Measurements from ENCODE around the gene CILP. TPM values are rescaled to one million over a fixed set of nuclear protein-coding genes. Genes with fewer than 3 reads are reported as not detected.

CILP gene
- total and polyA plus RNA-seq, 2 of the 13 experiments (the other 11 are each of a cell fraction or from before 2014, with no cell fraction given), result 0.03 TPM; not detected in 1

GRCh38 chr15:65254356-65254755 is 43.1 kb upstream of the CILP start:
- TF ChIP-seq GATA4 (IDR thresholded peaks at IDR 0.05; ENCODE audit: borderline replicate concordance, low read depth) (no peak), ZNF256 (CRISPR knock-in tag; conservative IDR thresholded peaks at IDR 0.05) (no peak), ZNF101 (CRISPR knock-in tag; IDR thresholded peaks at IDR 0.05; ENCODE audit: borderline replicate concordance, low read depth) (no peak), GLI4 (CRISPR knock-in tag; IDR thresholded peaks at IDR 0.05; ENCODE audit: borderline replicate concordance) (no peak), BRF2 (CRISPR knock-in tag; IDR thresholded peaks at IDR 0.05) (no peak), TARDBP (CRISPR knock-in tag; IDR thresholded peaks at IDR 0.05) (no peak), ZNF530 (CRISPR knock-in tag; IDR thresholded peaks at IDR 0.05; ENCODE audit: low read depth) (no peak), MIER2 (CRISPR knock-in tag; IDR thresholded peaks at IDR 0.05) (no peak), MTF2 (CRISPR knock-in tag; IDR thresholded peaks at IDR 0.05; ENCODE audit: borderline replicate concordance) (no peak), KLF13 (CRISPR knock-in tag; IDR thresholded peaks at IDR 0.05) (no peak)
- TF ChIP-seq, protein P1, sequence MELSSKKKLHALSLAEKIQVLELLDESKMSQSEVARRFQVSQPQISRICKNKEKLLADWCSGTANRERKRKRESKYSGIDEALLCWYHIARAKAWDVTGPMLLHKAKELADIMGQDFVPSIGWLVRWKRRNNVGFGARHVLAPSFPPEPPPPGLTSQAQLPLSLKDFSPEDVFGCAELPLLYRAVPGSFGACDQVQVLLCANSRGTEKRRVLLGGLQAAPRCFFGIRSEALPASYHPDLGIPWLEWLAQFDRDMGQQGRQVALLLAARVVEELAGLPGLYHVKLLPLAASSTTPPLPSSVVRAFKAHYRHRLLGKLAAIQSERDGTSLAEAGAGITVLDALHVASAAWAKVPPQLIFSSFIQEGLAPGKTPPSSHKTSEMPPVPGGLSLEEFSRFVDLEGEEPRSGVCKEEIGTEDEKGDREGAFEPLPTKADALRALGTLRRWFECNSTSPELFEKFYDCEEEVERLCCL (CRISPR knock-in tag; IDR thresholded peaks at IDR 0.05; ENCODE audit: borderline replicate concordance), result no peak
- ATAC-seq, result no peak
- intact Hi-C loops (cut with micrococcal nuclease; ENCODE audit: unreplicated experiment), result no loop called here
- Histone ChIP-seq H4K20me1 (ENCODE audit: insufficient read depth, low read length) (no peaks in the 10 kb centered on the region), H3K4me2 (ENCODE audit: low read depth, low read length) (no peak overlapping the region), H3K9me3 (ENCODE audit: low read length) (no peaks in the 10 kb centered on the region), H3K79me2 (ENCODE audit: insufficient read depth, low read length) (no peaks in the 10 kb centered on the region), H3K9ac (ENCODE audit: insufficient read depth, low read depth, low read length) (no peak overlapping the region), H3K27me3 (ENCODE audit: control insufficient read depth in 1 of 2, insufficient read depth in 2 of 2, low read length in 2 of 2) (no peaks in the 10 kb centered on the region), H3K4me3 (replicated peaks in 1 of 3; ENCODE audit: insufficient read depth in 1 of 3, low read depth in 2 of 3, low read length in 3 of 3) (no peak overlapping the region), H3K27ac (ENCODE audit: extremely low read length, insufficient read depth, low read length) (no peak overlapping the region), H3K4me1 (ENCODE audit: insufficient read depth, low read length) (peaks cover 15% of the 10 kb centered on the region; the same call in 1 of the 2 replicates), H3K36me3 (replicated peaks in 1 of 2; ENCODE audit: control insufficient read depth in 1 of 2, insufficient read depth in 2 of 2, low read length in 2 of 2) (peaks cover 3 to 6% of the 10 kb centered on the region in 2 experiments; a peak in 4 of 5 replicates), H2AFZ (ENCODE audit: low read length) (no peak overlapping the region)
- no peak for DNase-seq (ENCODE audit: low spot score)
- BruUV-seq (replicated peaks), result no TSS peak
- POLR2A ChIA-PET, result no interaction called here
- CTCF ChIA-PET (ENCODE audit: low intra/inter-chr PET ratio, low total read pairs), result no interaction called here
- WGBS (ENCODE audit: low lambda C conversion rate), result 69% methylated on average over 4 of the region's 4 CpGs
- in situ Hi-C loops (cut with HindIII; ENCODE audit: extremely low pct_ligation_motif_present, low pct_unique_long_range_greater_than_20kb), result no loop called here
- FAIRE-seq, result no peak
